HG03342 (cell line): ENCODE data around the gene CAMK4.
A peak's percentile ranks its signal among the peaks of the same experiment; 100 is the strongest.

ENCODE experiments used
- ATAC-seq: cut with Tn5 transposase; IDR thresholded peaks from one replicate; pipeline ENCODE4 v1.9.1; 2021; ENCODE audit warnings: mild to moderate bottlenecking, moderate library complexity; ENCODE audit not compliant: unreplicated experiment

CAMK4 gene

GRCh38 chr5:111478266-111478665 lies 254.1 kb downstream of the CAMK4 start:
- no peak for ATAC-seq

- no peak for ATAC-seq
Measured at GRCh38 chr5:111478898-111479297, 254.7 kb downstream of the CAMK4 start.

- no peak for ATAC-seq
Measured at GRCh38 chr5:111480346-111480745, 256.2 kb downstream of the CAMK4 start.

- ATAC-seq: no peak
Measured at GRCh38 chr5:111486055-111486454, 261.9 kb downstream of the CAMK4 start.

- ATAC-seq: no peak
Measured at GRCh38 chr5:111486926-111487325, 262.7 kb downstream of the CAMK4 start.

- no peak for ATAC-seq
Measured at GRCh38 chr5:111488353-111488752, 264.2 kb downstream of the CAMK4 start.

GRCh38 chr5:111493031-111493430 lies 268.8 kb downstream of the CAMK4 start:
- ATAC-seq: no peak

- ATAC-seq: no peak
Measured at GRCh38 chr5:111494355-111494999, 270.3 kb downstream of the CAMK4 start.

- ATAC-seq: no peak
Measured at GRCh38 chr5:111495159-111495558, 271.0 kb downstream of the CAMK4 start.

GRCh38 chr5:111498346-111498745 lies 274.2 kb downstream of the CAMK4 start:
- ATAC-seq: peak; percentile 43

GRCh38 chr5:111502956-111503355 lies 278.8 kb downstream of the CAMK4 start:
- ATAC-seq: no peak

- ATAC-seq: no peak
Measured at GRCh38 chr5:111505096-111505495, 280.9 kb downstream of the CAMK4 start.

- ATAC-seq: no peak
Measured at GRCh38 chr5:111507276-111507675, 283.1 kb downstream of the CAMK4 start.

- no peak for ATAC-seq
Measured at GRCh38 chr5:111509119-111509518, 284.9 kb downstream of the CAMK4 start.

GRCh38 chr5:111511174-111511830 lies 287.1 kb downstream of the CAMK4 start:
- no peak for ATAC-seq

- peak; percentile 5 for ATAC-seq
Measured at GRCh38 chr5:111511831-111512374, 287.7 kb downstream of the CAMK4 start.

- peak; percentile 91 for ATAC-seq
Measured at GRCh38 chr5:111512375-111513130, 288.4 kb downstream of the CAMK4 start, which contains the start of gene STARD4. Gene STARD4 (minus strand): TSS chr5:111512535. CDS start chr5:111507433, 5,102 bp downstream.

- no peak for ATAC-seq
Measured at GRCh38 chr5:111513131-111513520, 288.9 kb downstream of the CAMK4 start.

GRCh38 chr5:111514087-111514486 lies 289.9 kb downstream of the CAMK4 start:
- no peak for ATAC-seq

GRCh38 chr5:111517853-111518501 lies 293.8 kb downstream of the CAMK4 start:
- ATAC-seq: no peak

- no peak for ATAC-seq
Measured at GRCh38 chr5:111518777-111519176, 294.6 kb downstream of the CAMK4 start.
